IMR-90 (cell line): Measurements from ENCODE around the gene TIMP1.

Experiments used
- CHD1 ChIP-seq: IDR thresholded peaks from 2 replicates; pipeline ENCODE4 v1.6.1; 2012; ENCODE audit warnings: low read depth, low read length, improper control_type of control experiment
- CTCF ChIP-seq: conservative IDR thresholded peaks from 2 replicates; pipeline ENCODE4 v1.5.1; 2012; ENCODE audit warnings: mild to moderate bottlenecking, low read depth, low read length, improper control_type of control experiment
- FOS ChIP-seq: fragments of 150-350 bp; IDR thresholded peaks from 2 replicates; pipeline ENCODE4 v1.6.1; 2016; ENCODE audit warnings: low read depth, low read length
- MAFK ChIP-seq: IDR thresholded peaks from 2 replicates; pipeline ENCODE4 v1.6.1; 2012; ENCODE audit warnings: low read depth, low read length, improper control_type of control experiment
- MAZ ChIP-seq: IDR thresholded peaks from 2 replicates; pipeline ENCODE4 v1.6.1; 2012; ENCODE audit warnings: low read depth, mild to moderate bottlenecking, low read length, improper control_type of control experiment, moderate library complexity, borderline replicate concordance
- MXI1 ChIP-seq: IDR thresholded peaks from 2 replicates; pipeline ENCODE4 v1.6.1; 2012; ENCODE audit warnings: low read depth, mild to moderate bottlenecking, low read length, moderate library complexity, borderline replicate concordance
- NFE2L2 ChIP-seq: fragments of 150-350 bp; IDR thresholded peaks from 2 replicates; pipeline ENCODE4 v1.6.1; 2016; ENCODE audit warnings: low read depth, mild to moderate bottlenecking, low read length
- POLR2A ChIP-seq: IDR thresholded peaks from 2 replicates; pipeline ENCODE4 v1.6.1; 2012; ENCODE audit warnings: mild to moderate bottlenecking, low read depth, low read length
- RAD21 ChIP-seq: IDR thresholded peaks from 2 replicates; pipeline ENCODE4 v1.6.1; 2012; ENCODE audit warnings: low read length, improper control_type of control experiment
- RCOR1 ChIP-seq: IDR thresholded peaks from 2 replicates; pipeline ENCODE4 v1.6.1; 2012; ENCODE audit warnings: mild to moderate bottlenecking, low read length, improper control_type of control experiment; ENCODE audit not compliant: insufficient replicate concordance
- RFX5 ChIP-seq: IDR thresholded peaks from 2 replicates; pipeline ENCODE4 v1.8.0; 2012; ENCODE audit warnings: low read depth, mild to moderate bottlenecking, low read length, moderate library complexity
- SMC3 ChIP-seq: fragments of 150-350 bp; IDR thresholded peaks from 2 replicates; pipeline ENCODE4 v1.6.1; 2016; ENCODE audit warnings: low read depth, mild to moderate bottlenecking, antibody characterized with exemption, low read length, moderate library complexity
- USF2 ChIP-seq: fragments of 150-350 bp; IDR thresholded peaks from 2 replicates; pipeline ENCODE4 v1.6.1; 2017; ENCODE audit warnings: mild to moderate bottlenecking, antibody characterized with exemption, low read length, low read depth

DNA sequence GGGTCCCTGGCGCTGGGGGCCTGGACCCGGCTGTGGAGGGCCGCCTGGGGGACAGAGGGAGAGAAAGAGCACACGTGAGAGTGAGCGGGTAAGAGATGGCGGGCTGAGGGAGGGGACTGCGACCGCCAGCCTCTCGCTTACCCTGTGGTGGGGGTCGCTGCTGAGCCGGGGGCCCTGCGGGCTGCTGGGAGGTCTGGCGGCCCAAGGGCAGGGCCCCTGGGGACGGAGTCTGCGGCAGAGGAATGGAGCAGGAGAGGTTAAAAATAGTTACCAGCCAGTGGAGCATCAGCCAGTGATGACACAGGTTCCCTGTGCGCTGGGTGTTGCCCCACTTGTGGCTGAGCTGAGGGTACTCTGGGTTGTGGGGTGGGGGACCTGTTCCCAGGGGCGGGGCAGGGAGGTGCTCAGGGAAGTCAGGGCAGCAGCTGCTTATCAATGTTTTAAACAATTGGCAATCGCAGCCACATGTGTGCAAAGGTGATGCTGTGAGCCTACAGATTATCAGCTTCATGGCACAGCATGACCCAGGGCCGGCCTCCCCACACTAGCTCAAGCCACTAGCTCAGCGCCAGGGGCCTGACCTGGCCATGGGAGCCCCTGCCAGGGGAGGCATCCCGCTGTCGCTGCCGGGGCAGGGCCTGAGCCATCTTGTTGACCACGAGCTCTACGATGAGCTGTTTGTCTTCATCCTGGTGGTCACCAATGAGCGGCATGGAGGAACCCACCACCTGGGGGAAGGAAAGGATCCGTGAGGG, 7.5 kb upstream of the TIMP1 start:
- TF ChIP-seq CTCF (no peak), SMC3 (no peak), POLR2A (no peak), CHD1 (no peak), MAFK (no peak), MXI1 (no peak), USF2 (no peak), RAD21 (no peak), RFX5 (no peak), NFE2L2 (no peak), RCOR1 (no peak), MAZ (no peak), FOS (no peak)
